GM19372 (cell line): ENCODE results near the gene HNRNPUL1.
A peak's percentile ranks its signal among the peaks of the same experiment; 100 is the strongest.

ENCODE experiments used
- ATAC-seq: cut with Tn5 transposase; IDR thresholded peaks from one replicate; pipeline ENCODE4 v1.9.1; 2021; ENCODE audit warnings: mild to moderate bottlenecking, low read depth, moderate library complexity; ENCODE audit not compliant: unreplicated experiment

HNRNPUL1 gene

GRCh38 chr19:41351339-41352245 is 87.4 kb downstream of the HNRNPUL1 start:
- peak; percentile 29 for ATAC-seq

DNA sequence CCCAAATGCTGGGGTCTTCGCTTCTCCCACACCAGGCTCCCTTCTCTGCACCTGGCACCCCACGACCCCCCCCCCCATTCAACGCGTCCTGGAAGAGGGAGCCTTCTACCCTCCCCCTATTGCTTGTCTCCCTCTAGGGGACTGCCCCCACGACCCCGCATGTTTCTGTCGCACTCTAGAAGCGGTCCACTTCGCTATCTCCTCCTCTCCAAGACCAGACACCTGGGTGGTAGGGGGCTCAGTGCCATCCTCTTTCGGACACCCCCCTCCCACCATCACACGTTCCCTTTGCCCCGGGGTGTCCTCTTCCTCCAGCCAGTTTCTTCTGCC is 88.1 kb downstream of the HNRNPUL1 start:
- ATAC-seq, result no peak

- no peak for ATAC-seq
Observed at GRCh38 chr19:41352609-41353465, 88.7 kb downstream of the HNRNPUL1 start.

DNA sequence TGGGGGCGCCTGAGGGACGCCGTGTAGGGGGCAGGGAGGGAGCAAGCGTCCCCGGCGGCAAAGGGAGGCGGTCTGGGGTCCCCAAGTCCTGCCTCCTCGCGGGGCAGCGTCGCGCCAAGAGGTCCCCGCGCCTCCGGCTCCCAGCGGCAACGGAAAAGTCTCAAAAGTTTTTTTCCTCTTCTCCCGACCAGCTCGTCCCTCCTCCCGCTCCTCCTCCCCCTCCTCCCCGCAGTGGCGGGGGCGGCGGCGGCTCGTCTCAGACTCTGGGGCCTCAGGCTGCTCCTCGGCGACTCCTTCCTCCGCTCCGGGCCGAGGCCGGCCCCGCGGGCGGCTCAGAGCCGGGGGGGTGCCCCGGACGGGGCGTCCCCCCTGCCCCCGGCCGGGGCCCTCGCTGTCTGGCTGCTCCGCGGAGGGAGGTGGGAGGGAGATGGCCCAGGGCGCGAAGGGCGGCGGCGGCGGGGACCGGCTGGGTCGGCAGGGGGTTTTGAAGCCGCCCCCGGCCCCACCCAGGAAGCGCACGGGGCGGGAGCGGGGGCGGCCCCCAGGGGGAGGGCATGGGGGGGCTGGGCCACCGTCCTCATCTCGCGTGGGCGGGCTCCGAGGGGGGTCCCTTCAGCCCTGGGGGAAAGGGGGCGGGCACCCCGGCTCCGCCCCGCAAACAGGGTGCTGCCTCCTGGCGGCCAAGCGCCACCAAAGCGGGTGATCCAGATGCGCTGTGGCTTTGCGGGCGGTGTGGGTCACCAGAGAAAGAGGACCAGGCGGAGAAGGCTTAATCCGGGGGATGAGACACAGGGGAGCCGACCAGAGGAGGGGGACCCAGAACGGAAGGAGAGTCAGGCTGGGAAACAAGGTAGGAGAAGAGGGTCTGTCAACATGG is 89.5 kb downstream of the HNRNPUL1 start, which contains the start of gene TGFB1:
TSS of gene TGFB1 (minus strand) at position 457 of the 877 bp plus-strand sequence. CDS start 878 bp downstream, outside the sequence.
- ATAC-seq, result peak; percentile 57

- ATAC-seq, result no peak
Observed at GRCh38 chr19:41354343-41354953, 90.3 kb downstream of the HNRNPUL1 start.

GRCh38 chr19:41355035-41355434 is 90.9 kb downstream of the HNRNPUL1 start:
- no peak for ATAC-seq

- no peak for ATAC-seq
Observed at GRCh38 chr19:41355802-41356201, 91.6 kb downstream of the HNRNPUL1 start.

DNA sequence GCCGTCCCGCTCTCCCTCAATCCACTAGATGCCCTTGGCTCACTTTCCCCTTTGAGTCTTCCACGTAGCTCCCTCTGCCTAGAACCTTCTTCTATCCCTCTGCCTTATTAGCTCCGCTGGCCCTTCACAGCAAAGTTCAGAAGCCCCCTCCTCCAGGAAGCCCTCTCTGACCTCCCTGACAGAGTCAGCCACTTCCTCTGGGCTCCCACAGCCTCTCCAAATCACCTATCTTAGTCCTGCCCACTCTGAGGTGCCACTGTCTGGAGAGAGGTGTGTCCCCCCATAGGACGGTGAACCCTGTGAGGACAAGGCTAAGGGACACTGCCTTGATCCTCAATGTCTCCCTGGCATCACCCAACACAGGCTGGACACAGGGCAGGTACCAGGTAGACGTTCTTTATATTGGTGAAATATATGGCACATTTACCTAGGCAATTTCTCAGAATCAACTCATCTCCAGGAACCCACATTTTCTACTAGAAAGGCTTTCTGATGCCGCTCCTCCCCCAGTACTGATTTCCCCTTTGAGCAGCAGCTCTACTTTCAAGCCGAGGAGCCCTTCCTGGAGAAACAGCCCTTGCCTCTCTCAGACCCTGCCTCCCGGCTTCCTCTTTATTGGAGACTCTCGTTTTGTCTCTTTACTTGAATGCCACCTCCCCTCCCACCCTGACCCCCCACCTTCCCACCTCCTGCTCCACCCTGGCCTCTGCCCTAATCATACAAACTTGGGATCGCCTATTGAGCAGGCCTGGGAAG is 93.0 kb downstream of the HNRNPUL1 start:
- ATAC-seq, result no peak
